ENCODE results near the gene ADAMTSL4.
A peak's percentile ranks its signal among the peaks of the same experiment; 100 is the strongest.

ADAMTSL4 gene

GRCh38 chr1:150548632-150549495, at the start of gene ADAMTSL4:
Gene ADAMTSL4 (plus strand): TSS chr1:150549408. CDS start chr1:150552289, 2,881 bp downstream.
- no peak for DNase-seq

DNA sequence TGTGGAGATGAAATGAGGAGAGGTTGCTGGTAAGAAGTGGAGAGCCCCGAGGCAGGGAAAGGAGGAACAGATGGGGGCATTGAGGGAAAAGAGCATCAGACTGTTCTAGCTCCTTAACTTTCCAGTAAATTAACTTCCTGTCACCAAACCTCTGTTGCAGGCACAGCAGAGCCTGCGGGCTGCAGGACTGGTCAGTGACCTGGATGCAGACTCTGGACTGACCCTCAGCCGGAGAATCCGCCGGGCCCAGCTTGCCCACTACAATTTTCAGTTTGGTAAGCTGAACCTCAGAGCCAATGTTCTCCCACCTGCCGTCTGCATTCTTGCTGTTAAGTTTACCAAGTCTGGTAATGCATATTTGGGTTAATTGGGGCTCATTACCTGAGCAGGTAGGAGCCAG, 43.8 kb upstream of the ADAMTSL4 start:
- DNase-seq, result no peak

DNA sequence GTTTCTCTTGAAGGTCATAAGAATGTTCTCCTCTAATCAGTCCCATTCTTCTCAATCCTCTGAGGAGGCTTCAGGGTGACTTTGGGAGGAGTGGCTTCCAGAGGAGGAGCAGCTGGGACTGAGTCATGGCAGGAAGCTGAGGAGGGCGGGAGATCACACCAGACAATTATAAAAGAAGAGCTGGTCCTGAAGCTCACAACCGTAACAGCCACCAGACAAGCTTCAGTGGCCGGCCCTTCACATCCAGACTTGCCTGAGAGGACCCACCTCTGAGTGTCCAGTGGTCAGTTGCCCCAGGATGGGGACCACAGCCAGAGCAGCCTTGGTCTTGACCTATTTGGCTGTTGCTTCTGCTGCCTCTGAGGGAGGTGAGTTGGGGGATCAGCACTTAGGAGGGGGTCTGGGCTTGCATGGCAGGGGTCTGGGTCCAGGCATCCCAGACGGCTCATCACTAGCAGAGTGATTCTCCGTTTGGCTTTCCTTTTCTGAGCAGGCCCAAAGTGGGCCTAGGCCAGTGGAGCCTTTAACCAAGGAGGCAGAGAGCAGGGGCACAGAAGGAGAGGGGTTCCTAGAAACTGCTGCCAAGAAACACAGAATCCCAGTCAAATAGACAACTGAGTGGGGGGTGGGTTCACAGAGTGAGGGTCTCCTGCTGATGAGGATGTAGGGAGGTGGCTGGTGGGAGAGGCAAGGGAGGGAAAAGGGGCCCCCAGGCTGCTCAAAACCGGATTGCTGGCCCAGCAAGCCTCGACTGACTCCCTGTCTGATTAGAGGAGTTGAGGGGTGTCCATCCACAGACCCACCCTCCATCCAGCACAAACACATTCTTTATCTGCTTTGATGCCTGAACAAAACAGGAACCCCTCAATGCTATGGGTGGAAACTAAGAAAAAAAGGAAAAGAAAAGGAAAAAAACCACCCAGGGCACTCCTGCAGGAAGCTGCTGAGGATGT, 41.0 kb upstream of the ADAMTSL4 start, which contains the start of gene ECM1:
Gene ECM1, plus strand, starts transcription at position 198 of the 953 bp plus-strand sequence. Its CDS starts 101 bp downstream, at position 299.
- DNase-seq, result no peak

DNA sequence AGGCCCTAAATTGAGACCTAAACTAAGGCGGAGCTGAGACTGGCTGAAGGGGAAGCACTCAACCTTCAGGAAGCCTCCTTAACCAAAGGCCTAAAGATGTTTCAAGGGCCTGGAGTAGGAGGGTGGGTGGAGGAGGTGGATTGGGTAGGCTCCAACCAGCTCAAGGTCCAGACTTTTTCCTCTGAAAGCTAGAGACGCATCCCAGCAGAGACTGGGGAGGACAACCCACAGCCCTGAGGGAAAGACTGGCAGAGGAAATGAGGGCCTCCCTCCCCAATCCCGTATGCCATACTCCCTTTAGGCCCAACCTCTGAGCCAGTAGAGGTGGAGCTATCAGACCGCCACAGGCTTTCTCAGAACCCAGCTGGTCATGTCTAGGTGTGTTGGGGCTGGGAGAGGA, 40.2 kb upstream of the ADAMTSL4 start:
- DNase-seq, result no peak

- DNase-seq, result no peak
Measured at GRCh38 chr1:150511551-150511950, 37.7 kb upstream of the ADAMTSL4 start.

GRCh38 chr1:150511985-150512660, 37.1 kb upstream of the ADAMTSL4 start:
- no peak for DNase-seq

DNA sequence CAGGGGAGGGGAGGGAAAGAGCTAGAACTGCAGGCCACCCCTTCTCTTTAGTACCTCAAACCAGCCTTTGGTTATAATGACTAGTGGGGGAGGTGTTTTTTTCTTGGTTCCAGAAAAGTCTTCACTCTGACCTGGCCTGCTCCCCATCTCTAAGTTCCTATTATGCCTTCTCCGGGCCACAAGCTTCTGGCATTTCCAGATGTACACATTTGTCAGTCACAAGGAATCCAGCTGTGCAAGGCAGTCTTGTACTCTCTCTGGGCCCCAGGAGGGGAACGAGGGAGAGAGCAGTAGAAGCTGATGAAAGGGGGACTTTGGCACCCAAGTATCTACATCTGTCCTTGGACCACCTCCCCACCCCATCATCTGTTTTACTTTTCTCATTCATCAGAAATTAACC, 36.4 kb upstream of the ADAMTSL4 start:
- DNase-seq, result no peak

GRCh38 chr1:150513351-150513791, 35.8 kb upstream of the ADAMTSL4 start:
- DNase-seq, result no peak

DNA sequence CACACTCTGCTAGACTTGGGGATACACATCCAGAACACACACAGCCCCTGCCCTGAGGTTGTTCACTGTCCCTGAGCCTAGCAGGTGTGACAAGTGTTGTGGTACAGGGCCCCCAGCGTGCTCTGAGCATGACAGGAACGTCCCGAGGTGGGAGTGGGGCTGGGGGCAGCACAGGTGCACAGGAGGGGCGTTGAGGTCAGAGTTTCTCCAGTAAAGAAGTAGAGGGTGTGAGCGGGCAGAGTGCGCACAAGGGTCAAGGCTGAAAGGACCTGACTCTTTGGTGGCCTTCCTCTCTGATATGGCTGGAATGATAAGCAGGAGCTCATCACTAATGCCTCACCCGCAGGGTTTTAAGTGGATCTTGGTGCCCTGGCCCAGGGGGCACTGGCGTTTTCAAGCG, 34.9 kb upstream of the ADAMTSL4 start:
- DNase-seq, result no peak

DNA sequence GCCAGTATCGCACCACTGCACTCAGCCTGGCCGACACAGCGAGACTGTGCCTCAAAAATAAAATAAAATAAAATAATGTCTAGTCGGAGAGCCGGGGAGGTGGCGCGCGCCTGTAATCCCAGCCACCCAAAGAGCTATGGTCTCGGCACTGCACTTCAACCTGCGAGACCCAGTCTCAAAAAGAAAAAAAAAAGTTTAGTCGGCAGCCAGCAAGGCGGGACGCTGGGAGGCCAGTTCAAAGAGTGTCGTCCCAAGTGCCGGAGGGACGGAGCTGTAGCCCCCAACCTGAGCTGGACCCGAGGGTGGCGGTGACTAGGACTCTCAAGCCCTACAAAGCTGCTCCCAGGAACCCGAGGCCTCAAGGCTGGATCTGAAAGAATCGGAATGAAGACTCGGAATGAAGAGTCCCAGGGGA, 34.3 kb upstream of the ADAMTSL4 start:
- DNase-seq, result no peak

- peak; percentile 85 for DNase-seq
Measured at GRCh38 chr1:150515328-150516049, 33.7 kb upstream of the ADAMTSL4 start, which contains the start of gene FALEC. Gene FALEC (plus strand): TSS chr1:150515752.

DNA sequence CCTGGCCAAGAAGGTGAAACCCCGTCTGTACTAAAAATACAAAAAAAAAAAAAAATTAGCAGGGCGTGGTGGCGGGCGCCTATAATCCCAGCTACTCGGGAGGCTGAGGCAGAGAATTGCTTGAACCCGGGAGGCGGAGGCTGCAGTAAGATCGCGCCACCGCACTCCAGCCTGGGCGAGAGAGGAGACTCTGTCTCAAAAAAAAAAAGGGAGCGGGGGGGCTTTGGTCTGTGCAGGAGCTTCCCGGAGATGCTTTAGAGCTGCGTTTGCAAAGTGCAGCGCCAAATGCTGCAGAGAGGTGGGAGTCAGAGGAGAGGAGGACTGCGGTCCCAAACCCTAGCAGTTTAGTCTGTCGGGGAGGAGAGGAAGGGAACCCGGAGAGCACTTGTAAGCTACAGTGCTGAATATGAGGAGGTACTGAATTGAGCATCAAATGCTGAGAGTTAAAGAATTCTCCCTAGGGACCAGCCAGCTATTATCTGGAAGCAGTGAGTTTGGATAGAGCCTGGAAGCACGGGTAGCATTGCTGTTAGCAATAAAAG, 33.1 kb upstream of the ADAMTSL4 start:
- DNase-seq, result no peak

DNA sequence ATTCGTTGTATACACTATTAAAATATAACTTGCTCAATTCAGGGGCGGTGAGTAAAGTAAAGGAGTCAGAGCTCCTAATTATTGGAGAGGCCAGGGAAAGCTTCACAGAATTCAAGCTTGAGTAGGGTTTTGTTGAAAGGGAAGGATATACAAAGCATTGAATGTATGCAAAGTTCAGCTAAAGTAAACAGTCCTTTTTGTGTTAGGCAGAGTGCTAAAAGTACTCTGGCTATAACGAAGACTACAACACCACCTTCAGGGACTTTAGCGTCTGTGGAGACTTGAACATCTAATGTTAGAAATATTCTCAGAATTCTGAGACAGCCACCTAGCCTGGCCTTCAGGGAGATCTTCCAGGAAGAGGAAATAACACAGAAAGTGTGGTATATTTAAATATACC, 32.6 kb upstream of the ADAMTSL4 start:
- DNase-seq, result no peak

DNA sequence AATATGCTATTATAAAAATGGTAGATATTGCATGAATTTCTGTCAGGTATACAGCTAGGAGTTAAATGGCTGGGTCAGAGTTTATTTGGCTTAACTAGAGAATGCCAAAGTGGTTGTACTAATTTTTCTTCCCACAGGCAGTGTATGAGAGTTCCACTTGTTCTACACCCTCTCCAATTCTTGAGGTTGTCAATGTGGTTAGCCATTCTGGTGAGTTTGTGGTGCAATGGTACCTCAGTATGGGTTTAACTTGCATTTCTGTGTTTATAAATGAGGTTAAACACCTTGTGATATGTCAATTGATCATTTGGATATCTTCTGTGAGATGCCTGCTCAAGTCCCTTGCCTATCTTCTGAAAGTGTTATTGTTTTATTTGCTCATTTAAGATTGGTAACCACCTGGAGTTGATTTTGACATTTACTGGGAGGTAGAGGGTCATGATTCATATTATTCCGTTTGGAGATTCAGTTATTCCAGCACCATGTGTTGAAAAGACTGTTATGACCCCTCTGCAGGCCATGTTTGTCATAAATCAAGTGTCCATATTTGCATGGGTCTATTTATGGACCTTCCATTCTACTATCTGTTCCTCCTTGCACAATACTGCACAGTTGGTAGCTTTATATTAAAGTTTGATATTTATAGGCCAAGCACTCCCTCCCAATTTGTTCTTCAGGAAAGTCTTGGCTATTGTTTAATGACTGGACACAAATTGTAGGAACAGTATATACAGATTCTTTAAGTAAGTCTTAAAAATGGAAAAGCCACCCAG, 27.8 kb upstream of the ADAMTSL4 start:
- DNase-seq, result no peak

- no peak for DNase-seq
Measured at GRCh38 chr1:150525348-150525747, 23.9 kb upstream of the ADAMTSL4 start.

DNA sequence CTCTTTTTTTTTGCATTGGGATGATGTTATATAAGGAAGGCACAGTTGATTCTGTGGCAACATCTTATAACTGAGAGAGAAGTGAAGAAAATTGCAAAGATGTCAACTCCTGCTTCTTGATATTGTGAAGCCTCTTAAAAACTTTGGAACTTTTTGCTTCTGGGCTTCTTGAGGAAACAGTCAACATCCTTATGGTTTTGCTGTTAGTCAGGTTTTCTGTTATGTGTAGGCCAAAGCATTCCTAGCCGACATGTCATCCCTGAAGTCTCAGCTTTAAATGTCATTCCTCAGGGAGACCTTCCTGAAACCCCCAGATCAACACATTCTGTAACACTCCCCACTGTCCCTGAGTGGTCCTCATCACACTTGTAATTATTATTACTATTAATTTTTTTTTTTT, 21.0 kb upstream of the ADAMTSL4 start:
- DNase-seq, result no peak

- no peak for DNase-seq
Measured at GRCh38 chr1:150529017-150529416, 20.2 kb upstream of the ADAMTSL4 start.

GRCh38 chr1:150530491-150531159, 18.6 kb upstream of the ADAMTSL4 start:
- no peak for DNase-seq

DNA sequence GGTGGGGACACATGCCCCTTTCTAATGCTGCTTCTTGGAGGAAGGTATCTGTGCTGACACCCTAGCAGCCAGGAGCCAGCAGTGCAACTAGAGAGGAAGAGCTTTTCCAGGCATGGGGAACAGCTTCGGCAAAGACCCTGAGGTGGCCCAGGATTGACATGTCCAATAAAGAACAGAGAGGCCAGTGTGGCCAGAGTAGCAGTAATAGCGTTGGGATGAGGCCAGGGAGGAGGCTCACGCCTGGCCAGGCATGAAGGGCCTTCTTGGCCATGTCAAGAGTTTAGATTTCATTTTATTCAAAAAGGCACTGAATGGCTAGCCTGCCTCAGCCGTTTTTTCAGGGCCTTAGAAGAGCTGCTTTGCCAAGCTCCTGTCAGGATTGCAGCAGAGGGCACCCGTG, 16.3 kb upstream of the ADAMTSL4 start:
- no peak for DNase-seq

GRCh38 chr1:150534002-150534401, 15.2 kb upstream of the ADAMTSL4 start:
- no peak for DNase-seq

Measured in activated CD4-positive, alpha-beta T cell treated with anti-CD3 and anti-CD28 coated beads, Interleukin-2, amount 50 U/mL, for 1 hour (primary cell).